ENCODE data around the gene MYH9. TPM values are rescaled to one million over a fixed set of nuclear protein-coding genes. Genes with fewer than 3 reads are reported as not detected.

Gene MYH9
- total and polyA plus RNA-seq, 7 experiments from 2014 or later = 95.5 to 900 (median 661) TPM

DNA sequence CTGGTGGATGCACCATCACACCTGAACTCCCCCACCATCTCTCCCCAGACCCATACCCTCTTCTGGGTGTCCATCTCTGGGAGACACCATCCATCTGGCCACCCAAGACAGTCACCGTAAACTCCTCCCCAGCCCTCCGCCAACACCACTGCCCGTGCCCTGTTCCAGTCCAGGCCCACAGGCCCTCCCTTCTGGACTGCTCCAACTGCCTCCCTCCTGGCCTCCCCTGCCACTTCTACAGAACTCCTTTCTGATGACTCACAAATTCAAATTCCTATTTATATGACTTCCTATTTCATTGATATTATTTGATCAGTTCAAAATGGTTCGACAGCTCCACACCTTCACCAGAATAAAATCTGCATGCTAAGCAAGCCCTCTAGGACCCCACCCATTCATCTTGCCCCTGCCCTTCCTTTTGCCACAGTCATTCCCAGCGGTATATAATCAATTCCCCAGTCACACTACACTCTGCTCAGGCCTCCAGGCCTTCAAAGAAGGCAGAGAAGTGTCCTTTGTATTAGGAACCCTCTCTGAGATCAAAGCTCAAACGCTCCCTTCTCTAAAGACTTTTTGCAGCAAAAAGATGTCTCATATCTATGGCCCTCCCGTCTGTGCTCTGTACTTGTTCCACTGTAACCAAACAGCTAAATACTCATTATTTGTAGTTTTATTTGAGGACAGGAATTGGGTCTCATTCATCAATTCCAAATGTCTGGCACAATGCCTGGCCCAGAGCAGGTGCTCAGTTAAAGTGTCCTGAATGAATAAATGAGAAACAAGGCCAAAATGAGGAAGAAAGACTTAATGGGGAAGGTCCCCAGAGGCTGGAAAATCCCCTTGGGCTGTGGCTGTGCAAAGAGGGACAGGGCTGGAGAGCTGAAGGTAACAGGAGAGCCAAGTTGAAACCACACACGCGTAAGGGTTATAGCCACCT, 29.0 kb downstream of the MYH9 start:
- H3K9me3 Mint-ChIP-seq = peaks cover 0 to 2% (median 0%) of the 10 kb centered on the region in 11 donors
- DNase-seq (no peak), ATAC-seq (peak; percentile 51)
- Histone ChIP-seq H3K27ac (ENCODE audit: low read depth, low read length) (peak overlapping the region; percentile 57), H3K4me3 (ENCODE audit: low read length) (peak overlapping the region; percentile 16), H3K4me1 (ENCODE audit: control insufficient read depth in 2 of 2, insufficient read depth in 2 of 2, low read length in 2 of 2) (peaks cover 95 to 96% of the 10 kb centered on the region in 2 donors), H3K27me3 (ENCODE audit: control insufficient read depth in 2 of 2, insufficient read depth in 2 of 2, low read length in 2 of 2) (no peaks in the 10 kb centered on the region), H3K36me3 (ENCODE audit: control insufficient read depth in 2 of 3, insufficient read depth in 3 of 3, low read length in 3 of 3) (peaks cover 4 to 5% (median 5%) of the 10 kb centered on the region in 3 experiments), H3K9me3 (ENCODE audit: control insufficient read depth in 2 of 3, low read length in 3 of 3) (no peaks in the 10 kb centered on the region)
- peaks cover 4 to 23% (median 6%) of the 10 kb centered on the region in 5 donors for H3K36me3 Mint-ChIP-seq
- peak overlapping the region; percentile 58 to 88 (median 81) for H3K4me3 Mint-ChIP-seq
- intact Hi-C loops (cut with micrococcal nuclease) = no loop called here
- POLR2A ChIA-PET = interaction anchor here (0.7 to 47.8 kb wide), 6 partner anchors 4 to 202 kb away, joined by 3 to 1512 read pairs (median 4); partner anchors contain the start of gene MYH9
- H3K27ac Mint-ChIP-seq = peak overlapping the region; percentile 67 to 98 (median 93)
- CTCF ChIA-PET = interaction anchor here (1.2 kb wide), 1 partner anchor 27 kb away, joined by 5 read pairs; no protein-coding TSS in a partner anchor
- no peaks in the 10 kb centered on the region for H3K27me3 Mint-ChIP-seq
- H3K4me1 Mint-ChIP-seq = peaks cover 73 to 100% (median 94%) of the 10 kb centered on the region in 7 donors

DNA sequence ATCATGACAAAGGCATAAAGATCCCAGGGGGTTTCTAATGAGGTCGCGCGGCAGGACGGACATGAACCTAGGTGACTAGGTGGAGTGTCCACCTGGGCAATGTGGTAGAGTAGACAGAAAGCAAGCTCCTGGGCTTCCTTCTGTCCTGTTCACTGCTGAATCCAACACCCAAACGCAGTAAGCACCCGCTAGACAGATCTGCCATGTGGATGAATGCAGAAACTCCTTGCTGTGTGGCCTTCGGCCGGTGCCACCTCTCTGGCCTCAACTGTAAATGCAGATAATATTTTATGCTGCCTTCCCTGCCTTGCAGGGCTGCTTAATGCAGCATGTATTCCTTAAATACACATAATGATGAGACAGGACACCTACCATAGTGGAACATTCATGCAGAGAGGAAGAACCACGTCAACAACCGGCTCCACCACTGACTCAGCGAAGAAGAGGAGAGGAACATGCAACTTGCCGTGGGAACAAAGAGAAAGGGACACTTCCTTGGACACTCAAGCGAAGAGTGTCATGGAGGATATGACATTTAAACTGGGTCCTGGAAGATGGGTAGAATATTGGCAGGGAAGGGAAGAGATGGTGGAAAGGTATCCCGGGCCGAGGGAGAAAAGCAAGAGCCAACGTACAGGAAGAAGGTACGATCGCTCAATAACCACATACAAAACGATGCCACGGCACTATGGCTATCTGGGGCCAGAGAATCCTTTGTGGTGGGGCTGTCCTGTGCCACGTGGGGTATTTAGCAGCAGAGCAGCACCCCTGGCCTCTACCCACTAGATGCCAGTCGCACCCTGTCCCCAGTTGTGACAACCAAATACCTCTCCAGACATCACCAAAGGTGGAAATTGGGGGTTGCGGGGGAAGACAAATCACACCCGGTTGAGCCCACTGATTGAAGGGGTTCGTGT, 30.8 kb downstream of the MYH9 start:
- DNase-seq (peak in 3 of 9 donors; percentile 44 to 64 (median 55)), ATAC-seq (peak; percentile 52)
- Mint-ChIP-seq H3K27ac (peak overlapping the region; percentile 82 to 98 (median 94)), H3K36me3 (peaks cover 0 to 21% (median 4%) of the 10 kb centered on the region in 5 donors), H3K4me3 (peak overlapping the region; percentile 75 to 89 (median 83)), H3K4me1 (peaks cover 69 to 100% (median 94%) of the 10 kb centered on the region in 7 donors), H3K27me3 (no peaks in the 10 kb centered on the region), H3K9me3 (peaks cover 0 to 2% (median 0%) of the 10 kb centered on the region in 11 donors)
- H3K4me1 ChIP-seq (ENCODE audit: control insufficient read depth in 2 of 2, insufficient read depth in 2 of 2, low read length in 2 of 2) = peaks cover 94 to 96% of the 10 kb centered on the region in 2 donors
- H3K4me3 ChIP-seq (ENCODE audit: low read length) = peak overlapping the region; percentile 39
- H3K36me3 ChIP-seq (ENCODE audit: control insufficient read depth in 2 of 3, insufficient read depth in 3 of 3, low read length in 3 of 3) = peaks cover 4 to 5% (median 5%) of the 10 kb centered on the region in 3 experiments
- ChIA-PET POLR2A (interaction anchor here (0.6 to 47.8 kb wide), 5 partner anchors 2 to 94 kb away, joined by 3 to 1512 read pairs (median 3); partner anchors contain the start of gene MYH9), CTCF (interaction anchor here (0.6 to 2.6 kb wide), 5 partner anchors 8 to 114 kb away, joined by 3 to 15 read pairs (median 4); no protein-coding TSS in a partner anchor)
- no peaks in the 10 kb centered on the region for H3K9me3 ChIP-seq (ENCODE audit: control insufficient read depth in 2 of 3, low read length in 3 of 3)
- peak overlapping the region; percentile 57 for H3K27ac ChIP-seq (ENCODE audit: low read depth, low read length)
- H3K27me3 ChIP-seq (ENCODE audit: control insufficient read depth in 2 of 2, insufficient read depth in 2 of 2, low read length in 2 of 2) = no peaks in the 10 kb centered on the region
- intact Hi-C loops (cut with micrococcal nuclease) = loop anchor here (1.0 kb wide), 5 partner anchors 8 to 31 kb away; no protein-coding TSS in a partner anchor

DNA sequence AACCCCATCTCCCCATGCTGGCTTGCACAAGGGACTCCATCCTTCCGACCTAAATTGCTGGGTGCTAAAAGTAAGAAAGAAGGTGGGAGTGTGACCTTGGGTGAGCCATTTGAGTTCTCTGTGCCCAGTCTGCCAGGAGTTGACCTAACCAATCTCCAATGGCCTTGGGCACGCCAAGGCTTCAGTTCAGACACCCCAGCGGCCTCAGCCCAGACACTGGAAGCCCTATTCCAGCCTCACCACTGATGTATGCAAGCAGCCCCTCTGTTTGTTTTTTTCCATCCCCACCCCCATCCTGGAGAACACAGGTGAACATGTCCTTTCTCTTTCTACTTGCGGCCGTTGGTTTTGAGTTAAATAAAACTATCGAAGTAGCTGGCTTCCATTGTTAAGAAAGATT, 31.9 kb downstream of the MYH9 start:
- Histone ChIP-seq H3K4me3 (ENCODE audit: low read length) (peak overlapping the region; percentile 14), H3K9me3 (ENCODE audit: control insufficient read depth in 2 of 3, low read length in 3 of 3) (no peaks in the 10 kb centered on the region), H3K27ac (ENCODE audit: low read depth, low read length) (peak overlapping the region; percentile 63), H3K36me3 (ENCODE audit: control insufficient read depth in 2 of 3, insufficient read depth in 3 of 3, low read length in 3 of 3) (peaks cover 4 to 5% (median 5%) of the 10 kb centered on the region in 3 experiments), H3K27me3 (ENCODE audit: control insufficient read depth in 2 of 2, insufficient read depth in 2 of 2, low read length in 2 of 2) (no peaks in the 10 kb centered on the region), H3K4me1 (ENCODE audit: control insufficient read depth in 2 of 2, insufficient read depth in 2 of 2, low read length in 2 of 2) (peaks cover 95 to 96% of the 10 kb centered on the region in 2 donors)
- Mint-ChIP-seq H3K4me3 (peak overlapping the region; percentile 67 to 88 (median 78)), H3K36me3 (peaks cover 0 to 21% (median 4%) of the 10 kb centered on the region in 5 donors), H3K4me1 (peaks cover 70 to 100% (median 94%) of the 10 kb centered on the region in 7 donors), H3K27me3 (no peaks in the 10 kb centered on the region), H3K9me3 (peaks cover 0 to 2% (median 0%) of the 10 kb centered on the region in 11 donors), H3K27ac (peak overlapping the region; percentile 85 to 98 (median 93))
- ChIA-PET CTCF (interaction anchor here (0.5 to 2.6 kb wide), 7 partner anchors 9 to 1025 kb away, joined by 3 to 15 read pairs (median 3); no protein-coding TSS in a partner anchor), POLR2A (interaction anchor here (0.9 to 47.8 kb wide), 7 partner anchors 1 to 150 kb away, joined by 3 to 1512 read pairs (median 3); partner anchors contain the start of gene MYH9)
- no peak for ATAC-seq
- DNase-seq = no peak
- intact Hi-C loops (cut with micrococcal nuclease) = loop anchor here in 1 of 2 donors (1.0 kb wide), 1 partner anchor 23 kb away; no protein-coding TSS in a partner anchor

DNA sequence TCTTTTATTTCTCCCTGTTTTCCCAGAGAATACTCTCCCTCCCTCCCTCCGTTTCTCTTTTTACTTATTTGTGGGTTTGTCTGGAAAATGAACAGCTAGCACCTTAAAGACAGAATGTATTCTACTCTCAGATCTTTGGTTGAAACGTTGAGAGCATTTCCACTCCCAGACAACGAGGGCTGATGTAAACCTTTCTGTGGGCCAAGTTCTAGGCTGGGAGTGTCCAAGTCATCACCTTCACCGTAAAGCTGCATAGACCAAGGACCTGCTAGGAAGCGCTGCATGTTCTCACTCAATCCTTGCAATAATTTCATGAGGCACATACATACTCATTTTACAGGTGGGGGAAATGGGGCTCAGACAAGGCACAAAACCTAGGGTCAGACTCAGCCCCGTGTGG, 32.4 kb downstream of the MYH9 start:
- Mint-ChIP-seq H3K27ac (peak overlapping the region; percentile 85 to 98 (median 93)), H3K4me1 (peaks cover 75 to 100% (median 96%) of the 10 kb centered on the region in 7 donors), H3K27me3 (no peaks in the 10 kb centered on the region), H3K36me3 (peaks cover 0 to 21% (median 4%) of the 10 kb centered on the region in 5 donors), H3K9me3 (peaks cover 0 to 2% (median 0%) of the 10 kb centered on the region in 11 donors), H3K4me3 (peak overlapping the region; percentile 67 to 88 (median 78))
- ChIA-PET CTCF (interaction anchor here (0.5 to 2.6 kb wide), 4 partner anchors 10 to 1025 kb away, joined by 3 to 15 read pairs (median 6); no protein-coding TSS in a partner anchor), POLR2A (interaction anchor here (0.9 to 47.8 kb wide), 5 partner anchors 1 to 151 kb away, joined by 3 to 1512 read pairs (median 3); partner anchors contain the start of gene MYH9)
- Histone ChIP-seq H3K4me1 (ENCODE audit: control insufficient read depth in 2 of 2, insufficient read depth in 2 of 2, low read length in 2 of 2) (peaks cover 95 to 97% of the 10 kb centered on the region in 2 donors), H3K27me3 (ENCODE audit: control insufficient read depth in 2 of 2, insufficient read depth in 2 of 2, low read length in 2 of 2) (no peaks in the 10 kb centered on the region), H3K9me3 (ENCODE audit: control insufficient read depth in 2 of 3, low read length in 3 of 3) (no peaks in the 10 kb centered on the region), H3K4me3 (ENCODE audit: low read length) (peak overlapping the region; percentile 14), H3K36me3 (ENCODE audit: control insufficient read depth in 2 of 3, insufficient read depth in 3 of 3, low read length in 3 of 3) (peaks cover 4 to 5% (median 5%) of the 10 kb centered on the region in 3 experiments), H3K27ac (ENCODE audit: low read depth, low read length) (peak overlapping the region; percentile 63)
- DNase-seq (no peak), ATAC-seq (no peak)
- intact Hi-C loops (cut with micrococcal nuclease) = loop anchor here in 1 of 2 donors (1.0 kb wide), 1 partner anchor 22 kb away; no protein-coding TSS in a partner anchor

DNA sequence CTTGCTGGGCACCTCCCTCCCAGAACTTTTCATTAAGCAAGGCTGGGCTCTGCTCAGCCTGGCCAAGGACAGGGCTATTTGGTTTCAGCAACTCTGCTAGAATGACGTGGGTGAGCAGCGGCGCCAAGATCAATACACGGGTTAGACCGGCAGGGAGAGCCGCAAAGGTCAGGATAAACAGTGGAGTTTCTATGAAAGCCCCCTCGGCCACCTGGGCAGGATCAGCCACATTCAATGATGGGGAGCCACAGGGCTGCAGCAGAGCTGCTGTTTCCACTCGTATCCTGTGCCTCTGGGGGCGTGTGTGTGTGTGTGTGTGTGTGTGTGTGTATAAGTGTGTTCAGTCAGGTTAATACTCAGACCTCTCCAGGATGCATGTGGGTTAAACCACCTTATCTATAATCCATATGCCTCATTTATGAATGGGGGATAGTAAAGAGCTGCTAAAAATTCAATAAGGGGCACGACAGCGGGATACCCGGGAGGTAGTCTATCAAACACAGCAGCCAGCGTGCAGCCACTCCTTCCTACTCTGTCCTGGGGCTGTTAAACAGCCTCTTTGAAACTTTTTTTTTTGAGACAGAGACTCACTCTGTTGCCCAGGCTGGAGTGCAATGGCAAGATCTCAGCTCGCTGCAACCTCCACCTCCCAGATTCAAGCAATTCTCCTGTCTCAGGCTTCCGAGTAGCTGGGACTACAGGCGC, 34.8 kb downstream of the MYH9 start:
- Histone ChIP-seq H3K27ac (ENCODE audit: low read depth, low read length) (peak overlapping the region; percentile 63), H3K36me3 (ENCODE audit: control insufficient read depth in 2 of 3, insufficient read depth in 3 of 3, low read length in 3 of 3) (peaks cover 0 to 5% (median 4%) of the 10 kb centered on the region in 3 experiments), H3K9me3 (ENCODE audit: control insufficient read depth in 2 of 3, low read length in 3 of 3) (no peaks in the 10 kb centered on the region), H3K4me1 (ENCODE audit: control insufficient read depth in 2 of 2, insufficient read depth in 2 of 2, low read length in 2 of 2) (peaks cover 86 to 88% of the 10 kb centered on the region in 2 donors), H3K27me3 (ENCODE audit: control insufficient read depth in 2 of 2, insufficient read depth in 2 of 2, low read length in 2 of 2) (no peaks in the 10 kb centered on the region), H3K4me3 (ENCODE audit: low read length) (peak overlapping the region; percentile 19)
- POLR2A ChIA-PET = interaction anchor here (0.7 to 47.8 kb wide), 7 partner anchors 12 to 98 kb away, joined by 3 to 1512 read pairs (median 7); partner anchors contain the start of gene MYH9
- Mint-ChIP-seq H3K4me3 (peak overlapping the region; percentile 45 to 88 (median 78)), H3K27me3 (no peaks in the 10 kb centered on the region), H3K4me1 (peaks cover 66 to 97% (median 93%) of the 10 kb centered on the region in 7 donors), H3K27ac (peak overlapping the region; percentile 77 to 98 (median 95)), H3K36me3 (peaks cover 0 to 23% (median 8%) of the 10 kb centered on the region in 5 donors), H3K9me3 (peaks cover 0 to 2% (median 0%) of the 10 kb centered on the region in 11 donors)
- intact Hi-C loops (cut with micrococcal nuclease) = no loop called here
- ATAC-seq = peak; percentile 57
- peak in 7 of 9 donors; percentile 58 to 79 (median 69) for DNase-seq
- CTCF ChIA-PET = interaction anchor here (0.7 to 1.5 kb wide), 6 partner anchors 12 to 52 kb away, joined by 3 to 5 read pairs (median 4); no protein-coding TSS in a partner anchor
